ENCODE data around the gene HMGN5.

Gene HMGN5

DNA sequence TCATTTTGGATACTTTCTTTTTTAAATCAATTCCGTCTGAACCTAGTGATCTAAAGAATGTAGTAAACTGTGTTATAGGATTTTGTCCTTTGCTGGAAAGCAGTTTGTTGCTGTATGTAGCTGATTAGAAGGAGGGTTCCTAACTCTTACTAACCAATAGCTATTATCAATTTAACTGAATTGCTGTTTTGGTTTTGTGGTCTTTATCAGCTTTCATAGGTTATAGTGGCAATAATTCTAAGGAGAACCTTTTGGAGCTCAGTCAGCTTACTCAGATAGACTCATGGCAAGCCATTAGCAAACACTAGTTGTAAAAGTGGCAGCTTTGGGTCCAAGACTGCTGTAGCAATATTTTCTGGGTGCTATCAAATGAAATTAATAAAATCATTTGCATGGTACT lies 29.8 kb upstream of the HMGN5 start:
- no peak for DNase-seq (ENCODE audit: low read depth)
- TF ChIP-seq, protein P1, sequence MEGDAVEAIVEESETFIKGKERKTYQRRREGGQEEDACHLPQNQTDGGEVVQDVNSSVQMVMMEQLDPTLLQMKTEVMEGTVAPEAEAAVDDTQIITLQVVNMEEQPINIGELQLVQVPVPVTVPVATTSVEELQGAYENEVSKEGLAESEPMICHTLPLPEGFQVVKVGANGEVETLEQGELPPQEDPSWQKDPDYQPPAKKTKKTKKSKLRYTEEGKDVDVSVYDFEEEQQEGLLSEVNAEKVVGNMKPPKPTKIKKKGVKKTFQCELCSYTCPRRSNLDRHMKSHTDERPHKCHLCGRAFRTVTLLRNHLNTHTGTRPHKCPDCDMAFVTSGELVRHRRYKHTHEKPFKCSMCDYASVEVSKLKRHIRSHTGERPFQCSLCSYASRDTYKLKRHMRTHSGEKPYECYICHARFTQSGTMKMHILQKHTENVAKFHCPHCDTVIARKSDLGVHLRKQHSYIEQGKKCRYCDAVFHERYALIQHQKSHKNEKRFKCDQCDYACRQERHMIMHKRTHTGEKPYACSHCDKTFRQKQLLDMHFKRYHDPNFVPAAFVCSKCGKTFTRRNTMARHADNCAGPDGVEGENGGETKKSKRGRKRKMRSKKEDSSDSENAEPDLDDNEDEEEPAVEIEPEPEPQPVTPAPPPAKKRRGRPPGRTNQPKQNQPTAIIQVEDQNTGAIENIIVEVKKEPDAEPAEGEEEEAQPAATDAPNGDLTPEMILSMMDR (conservative IDR thresholded peaks at IDR 0.05; ENCODE audit: low read length), result no peak
- no peak overlapping the region for H3K4me3 ChIP-seq (ENCODE audit: low read length)

DNA sequence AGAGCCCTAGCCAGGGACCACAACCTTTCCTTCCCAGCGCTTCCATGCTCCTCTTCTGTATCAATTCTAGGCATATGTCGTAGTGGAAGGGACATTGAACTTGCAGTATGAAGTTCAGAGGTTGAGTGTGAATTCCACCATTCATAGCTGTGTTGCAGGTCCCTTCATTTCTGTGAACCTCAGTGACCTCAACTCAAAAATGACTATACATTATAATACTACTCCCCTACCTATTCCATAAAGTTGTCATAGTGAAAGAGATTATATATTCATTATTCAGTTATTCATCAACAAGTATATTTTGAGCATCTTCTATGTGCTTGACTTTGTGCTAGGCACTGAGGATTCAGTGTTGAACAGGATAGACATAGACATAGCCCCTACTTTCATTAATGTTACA lies 28.2 kb upstream of the HMGN5 start:
- no peak overlapping the region for H3K4me3 ChIP-seq (ENCODE audit: low read length)
- TF ChIP-seq, protein P1 (conservative IDR thresholded peaks at IDR 0.05; ENCODE audit: low read length), result no peak
- no peak for DNase-seq (ENCODE audit: low read depth)

DNA sequence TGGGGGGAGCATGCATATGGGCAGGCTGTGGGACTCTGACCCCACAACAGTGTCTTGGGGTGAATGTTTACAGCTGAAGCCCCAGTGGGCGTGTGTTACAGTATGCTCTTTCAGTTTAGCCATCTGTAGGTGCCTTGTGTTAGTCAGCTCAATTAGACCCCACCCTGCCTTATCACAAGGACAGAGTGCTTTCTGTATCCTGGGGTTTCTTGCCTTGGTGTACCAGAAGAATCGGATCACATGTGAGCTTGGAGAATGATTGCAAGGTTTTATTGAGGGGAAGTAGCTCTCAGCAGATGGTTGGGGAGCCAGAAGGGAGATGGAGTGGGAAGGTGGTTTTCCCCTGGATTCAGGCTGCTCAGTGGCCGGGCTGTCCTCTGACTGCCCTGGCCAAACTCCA lies 27.5 kb upstream of the HMGN5 start:
- DNase-seq (ENCODE audit: low read depth), result no peak
- H3K4me3 ChIP-seq (ENCODE audit: low read length), result no peak overlapping the region
- TF ChIP-seq, protein P1 (conservative IDR thresholded peaks at IDR 0.05; ENCODE audit: low read length), result no peak

DNA sequence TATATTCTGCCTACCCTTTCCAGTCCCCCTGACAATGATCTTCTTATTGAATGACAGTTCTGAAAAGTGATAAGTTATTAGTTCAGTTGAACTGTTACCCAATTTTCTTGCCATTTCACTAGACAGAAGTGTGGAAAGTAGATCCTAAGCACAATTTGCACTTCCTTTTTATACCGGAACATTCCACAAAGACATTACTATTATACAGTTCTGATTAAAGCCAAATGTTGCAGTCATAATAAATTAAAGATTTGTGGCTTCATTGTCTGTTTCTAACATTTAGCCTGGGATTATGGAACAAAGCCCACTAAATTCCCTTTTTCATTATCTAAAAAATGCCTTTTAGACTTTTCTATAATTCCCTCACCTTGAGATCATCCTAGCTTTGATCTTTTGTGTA lies 14.0 kb upstream of the HMGN5 start:
- TF ChIP-seq, protein P1 (conservative IDR thresholded peaks at IDR 0.05; ENCODE audit: low read length), result no peak
- peak; percentile 12 for DNase-seq (ENCODE audit: low read depth)
- H3K4me3 ChIP-seq (ENCODE audit: low read length), result no peak overlapping the region

DNA sequence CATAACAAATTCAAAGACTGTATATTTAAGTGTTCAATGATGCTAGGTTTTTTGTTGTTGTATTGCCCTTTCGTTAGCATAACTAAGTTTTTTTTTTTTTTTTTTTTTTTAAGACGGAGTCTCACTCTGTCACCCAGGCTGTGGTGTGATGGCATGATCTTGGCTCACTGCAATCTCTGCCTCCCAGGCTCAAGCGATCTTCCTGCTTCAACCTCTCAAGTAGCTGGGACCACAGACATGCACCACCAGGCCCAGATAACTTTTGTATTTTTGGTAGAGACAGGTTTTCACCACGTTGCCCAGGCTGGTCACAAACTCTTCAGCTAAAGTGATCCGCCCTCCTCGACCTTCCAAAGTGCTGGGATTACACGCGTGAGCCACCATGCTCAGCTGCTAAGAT lies 7.2 kb upstream of the HMGN5 start:
- DNase-seq (ENCODE audit: low read depth), result no peak
- TF ChIP-seq, protein P1 (conservative IDR thresholded peaks at IDR 0.05; ENCODE audit: low read length), result no peak
- H3K4me3 ChIP-seq (ENCODE audit: low read length), result no peak overlapping the region

DNA sequence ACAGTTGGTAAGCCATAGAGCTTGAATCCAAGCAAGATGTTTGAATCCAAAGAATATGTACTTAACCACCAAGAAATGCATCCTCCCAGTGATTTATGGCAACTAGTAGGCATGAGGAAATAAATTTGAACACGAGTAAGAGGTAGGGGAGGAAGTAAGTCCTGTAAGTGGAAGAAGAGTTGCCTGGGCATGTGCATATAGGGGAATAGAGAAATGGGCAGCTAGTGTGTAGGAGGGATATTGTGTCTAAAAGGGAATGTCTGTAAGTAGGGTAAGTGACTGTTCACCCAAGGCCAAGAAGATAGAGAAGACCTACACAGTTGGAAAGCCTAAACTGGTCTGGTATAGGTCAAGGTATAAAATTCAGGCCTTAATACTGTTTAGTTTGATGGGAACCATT lies 4.8 kb upstream of the HMGN5 start:
- DNase-seq (ENCODE audit: low read depth), result no peak
- no peak overlapping the region for H3K4me3 ChIP-seq (ENCODE audit: low read length)
- TF ChIP-seq, protein P1 (conservative IDR thresholded peaks at IDR 0.05; ENCODE audit: low read length), result no peak

DNA sequence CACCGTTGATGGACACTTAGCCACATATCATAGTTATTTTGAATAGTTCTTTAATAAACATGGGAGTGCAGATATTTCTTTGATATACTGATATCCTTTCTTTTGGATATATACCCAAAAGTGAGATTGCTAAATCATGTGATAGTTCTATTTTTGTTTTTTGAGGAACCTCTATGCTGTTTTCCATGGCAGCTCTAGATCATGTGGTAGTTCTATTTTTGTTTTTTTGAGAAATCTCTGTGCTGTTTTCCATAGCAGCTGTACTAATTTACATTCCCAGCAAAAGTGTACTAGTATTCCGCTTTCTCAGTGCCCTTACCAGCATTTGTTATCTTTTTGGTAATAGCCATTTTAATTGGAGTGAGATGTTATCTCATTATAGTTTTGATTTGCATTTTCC lies 3.8 kb upstream of the HMGN5 start:
- TF ChIP-seq, protein P1 (conservative IDR thresholded peaks at IDR 0.05; ENCODE audit: low read length), result no peak
- DNase-seq (ENCODE audit: low read depth), result no peak
- no peak overlapping the region for H3K4me3 ChIP-seq (ENCODE audit: low read length)

Measured in AG10803 (cell line).